Measurements from ENCODE around the gene CCR6. TPM values are rescaled to one million over a fixed set of nuclear protein-coding genes. Genes with fewer than 3 reads are reported as not detected.

Gene CCR6
- total and polyA plus RNA-seq, 2 donors (not counting 3 experiments of a cell fraction or from before 2014, with no cell fraction given), result not detected

DNA sequence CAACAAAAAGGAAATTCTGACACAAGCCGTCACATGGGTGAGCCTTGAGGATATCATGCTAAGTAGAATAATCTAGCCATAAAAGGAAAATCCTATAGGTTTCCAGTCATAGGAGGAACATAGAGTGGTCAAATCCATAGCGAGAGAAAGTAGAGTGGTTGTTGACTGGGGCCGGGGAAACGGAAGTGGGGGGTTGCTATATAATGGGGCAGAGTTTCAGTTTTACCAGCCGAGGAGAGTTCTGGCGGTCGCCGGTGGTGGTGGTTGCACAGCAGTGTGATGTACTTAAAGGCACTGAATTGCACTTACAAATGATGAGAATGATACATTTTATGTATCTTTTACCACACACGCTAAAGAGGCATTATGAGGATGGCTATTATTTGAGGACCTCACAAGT, 30.0 kb downstream of the CCR6 start:
- peaks cover 4% of the 10 kb centered on the region for H3K4me1 ChIP-seq (ENCODE audit: control insufficient read depth, extremely low read depth, insufficient read depth, low read length)
- intact Hi-C loops (cut with micrococcal nuclease) (no loop called here), dilution Hi-C loops (cut with MboI; ENCODE audit: extremely low pct_ligation_motif_present, low sequenced_read_pairs) (no loop called here)
- no TSS peak for BruUV-seq (replicated peaks)
- no peak overlapping the region for H2AFZ ChIP-seq (ENCODE audit: low read depth, low read length)
- no peaks in the 10 kb centered on the region for H3K9me1 ChIP-seq (replicated peaks; ENCODE audit: control insufficient read depth, extremely low read depth, insufficient read depth, low read length)
- ChIA-PET POLR2A (no interaction called here), CTCF (no interaction called here)
- H3K4me3 ChIP-seq (replicated peaks in 1 of 3; ENCODE audit: insufficient read depth in 1 of 3, low read depth in 1 of 3, low read length in 3 of 3), result no peak overlapping the region
- no peaks in the 10 kb centered on the region for H3K27me3 ChIP-seq (ENCODE audit: control insufficient read depth in 2 of 2, insufficient read depth in 2 of 2, low read length in 2 of 2)
- H3K36me3 ChIP-seq (ENCODE audit: control insufficient read depth in 2 of 2, extremely low read depth in 1 of 2, insufficient read depth in 2 of 2, low read length in 2 of 2), result no peaks in the 10 kb centered on the region
- FAIRE-seq (no peak), DNase-seq (ENCODE audit: low read depth, low spot score) (no peak)
- no peak overlapping the region for H3K27ac ChIP-seq (ENCODE audit: insufficient read depth, low read depth, low read length)
- no peak overlapping the region for H3K4me2 ChIP-seq (ENCODE audit: insufficient read depth, low read length)
- no peaks in the 10 kb centered on the region for H3K9me3 ChIP-seq (replicated peaks; ENCODE audit: control insufficient read depth, insufficient read depth, low read length)
- H3K79me2 ChIP-seq (ENCODE audit: control insufficient read depth, insufficient read depth, low read length), result no peaks in the 10 kb centered on the region
- no peaks in the 10 kb centered on the region for H4K20me1 ChIP-seq (replicated peaks; ENCODE audit: control insufficient read depth, extremely low read depth, insufficient read depth, low read length)
- H3K9ac ChIP-seq (replicated peaks; ENCODE audit: extremely low read depth, insufficient read depth, low read length), result no peak overlapping the region
- TF ChIP-seq, protein P1, sequence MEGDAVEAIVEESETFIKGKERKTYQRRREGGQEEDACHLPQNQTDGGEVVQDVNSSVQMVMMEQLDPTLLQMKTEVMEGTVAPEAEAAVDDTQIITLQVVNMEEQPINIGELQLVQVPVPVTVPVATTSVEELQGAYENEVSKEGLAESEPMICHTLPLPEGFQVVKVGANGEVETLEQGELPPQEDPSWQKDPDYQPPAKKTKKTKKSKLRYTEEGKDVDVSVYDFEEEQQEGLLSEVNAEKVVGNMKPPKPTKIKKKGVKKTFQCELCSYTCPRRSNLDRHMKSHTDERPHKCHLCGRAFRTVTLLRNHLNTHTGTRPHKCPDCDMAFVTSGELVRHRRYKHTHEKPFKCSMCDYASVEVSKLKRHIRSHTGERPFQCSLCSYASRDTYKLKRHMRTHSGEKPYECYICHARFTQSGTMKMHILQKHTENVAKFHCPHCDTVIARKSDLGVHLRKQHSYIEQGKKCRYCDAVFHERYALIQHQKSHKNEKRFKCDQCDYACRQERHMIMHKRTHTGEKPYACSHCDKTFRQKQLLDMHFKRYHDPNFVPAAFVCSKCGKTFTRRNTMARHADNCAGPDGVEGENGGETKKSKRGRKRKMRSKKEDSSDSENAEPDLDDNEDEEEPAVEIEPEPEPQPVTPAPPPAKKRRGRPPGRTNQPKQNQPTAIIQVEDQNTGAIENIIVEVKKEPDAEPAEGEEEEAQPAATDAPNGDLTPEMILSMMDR (IDR thresholded peaks at IDR 0.05; ENCODE audit: extremely low read depth in 1 of 2, insufficient read depth in 1 of 2, low read depth in 1 of 2, low read length in 2 of 2), result no peak
- TF ChIP-seq GATA2 (IDR thresholded peaks at IDR 0.05; ENCODE audit: insufficient read depth, insufficient read length, low read depth, low read length), result no peak
- no peak for TF ChIP-seq EZH2 (IDR thresholded peaks at IDR 0.05; ENCODE audit: borderline replicate concordance, low read depth, low read length, severe bottlenecking)
- no peak for TF ChIP-seq FOS (IDR thresholded peaks at IDR 0.05; ENCODE audit: borderline replicate concordance, insufficient read depth, low read length)
- no peak for TF ChIP-seq POLR2A (IDR thresholded peaks at IDR 0.05; ENCODE audit: low read depth, low read length)
- no peak for TF ChIP-seq MYC (IDR thresholded peaks at IDR 0.05; ENCODE audit: low read depth, low read length)
- TF ChIP-seq POLR2AphosphoS5 (IDR thresholded peaks at IDR 0.05; ENCODE audit: insufficient read depth, low read depth, low read length), result no peak
- no peak for TF ChIP-seq JUN (IDR thresholded peaks at IDR 0.05; ENCODE audit: borderline replicate concordance, insufficient read depth, insufficient read length, low read depth)
- TF ChIP-seq, protein P2, sequence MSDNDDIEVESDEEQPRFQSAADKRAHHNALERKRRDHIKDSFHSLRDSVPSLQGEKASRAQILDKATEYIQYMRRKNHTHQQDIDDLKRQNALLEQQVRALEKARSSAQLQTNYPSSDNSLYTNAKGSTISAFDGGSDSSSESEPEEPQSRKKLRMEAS (IDR thresholded peaks at IDR 0.05; ENCODE audit: insufficient read depth, insufficient read length), result no peak

All from endothelial cell of umbilical vein (primary cell).